HG02938 (cell line): ENCODE measurements around the gene RBM28.

Experiments used
- ATAC-seq: cut with Tn5 transposase; IDR thresholded peaks from one replicate; pipeline ENCODE4 v1.9.1; 2021; ENCODE audit warnings: mild to moderate bottlenecking, moderate library complexity; ENCODE audit not compliant: unreplicated experiment

Gene RBM28

GRCh38 chr7:128351296-128352152 lies 7.8 kb upstream of the RBM28 start:
- no peak for ATAC-seq

GRCh38 chr7:128350708-128351295 lies 7.1 kb upstream of the RBM28 start:
- no peak for ATAC-seq

DNA sequence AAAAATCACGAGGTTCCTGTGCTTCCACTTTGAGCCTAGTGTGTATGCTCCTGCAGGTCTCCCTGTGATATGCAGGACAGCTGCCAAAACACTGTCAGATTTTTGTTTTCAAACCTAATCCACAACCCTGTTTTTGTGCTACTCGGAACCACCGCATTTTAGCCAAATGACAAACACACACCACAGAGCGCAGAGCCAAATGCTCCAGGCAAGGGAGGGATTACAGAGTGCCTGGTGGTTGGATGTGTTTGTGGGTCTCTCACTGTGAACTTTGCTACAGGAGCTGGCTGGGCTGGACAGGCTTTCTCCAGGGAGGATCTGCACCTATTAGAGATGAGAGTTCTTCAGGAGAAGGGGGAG lies 5.7 kb upstream of the RBM28 start:
- ATAC-seq = no peak

GRCh38 chr7:128347647-128348097 lies 4.0 kb upstream of the RBM28 start:
- ATAC-seq = no peak

GRCh38 chr7:128344431-128344774 lies 695 bp upstream of the RBM28 start:
- no peak for ATAC-seq

GRCh38 chr7:128341733-128342132 lies 2.0 kb downstream of the RBM28 start:
- no peak for ATAC-seq

DNA sequence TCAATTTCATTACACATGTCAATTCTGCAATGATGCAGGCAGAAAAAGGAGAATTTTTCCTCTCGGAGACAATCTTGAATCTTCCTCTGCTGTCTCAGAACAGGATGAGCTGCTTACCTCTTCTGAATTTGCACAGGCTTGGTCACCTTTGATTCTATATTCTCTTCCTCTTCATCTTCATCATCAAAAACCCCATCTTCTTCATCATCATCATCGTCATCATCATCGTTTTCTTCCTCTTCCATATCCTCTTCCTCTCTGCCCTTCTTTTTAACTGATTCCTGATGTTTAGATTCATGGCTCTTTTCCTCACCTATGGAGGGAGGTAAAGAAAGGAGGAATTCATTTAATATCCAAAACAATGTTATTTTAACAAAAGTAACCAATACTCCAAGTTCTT lies 8.0 kb downstream of the RBM28 start:
- ATAC-seq = no peak

DNA sequence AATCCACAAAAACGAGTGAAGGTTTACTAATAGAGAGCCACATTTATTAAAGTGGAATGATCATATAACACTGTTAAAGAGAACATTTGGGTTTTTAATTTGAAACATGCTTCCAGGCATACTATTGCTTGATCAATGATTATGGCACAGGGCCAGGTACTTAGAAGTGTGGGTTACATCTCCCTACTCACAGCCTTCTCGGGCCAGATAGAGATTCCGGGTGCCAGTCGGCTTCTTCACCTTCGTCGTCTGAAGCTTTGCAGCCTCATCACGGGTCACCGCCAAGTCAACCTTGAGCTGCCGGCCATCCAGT lies 19.4 kb downstream of the RBM28 start:
- no peak for ATAC-seq

DNA sequence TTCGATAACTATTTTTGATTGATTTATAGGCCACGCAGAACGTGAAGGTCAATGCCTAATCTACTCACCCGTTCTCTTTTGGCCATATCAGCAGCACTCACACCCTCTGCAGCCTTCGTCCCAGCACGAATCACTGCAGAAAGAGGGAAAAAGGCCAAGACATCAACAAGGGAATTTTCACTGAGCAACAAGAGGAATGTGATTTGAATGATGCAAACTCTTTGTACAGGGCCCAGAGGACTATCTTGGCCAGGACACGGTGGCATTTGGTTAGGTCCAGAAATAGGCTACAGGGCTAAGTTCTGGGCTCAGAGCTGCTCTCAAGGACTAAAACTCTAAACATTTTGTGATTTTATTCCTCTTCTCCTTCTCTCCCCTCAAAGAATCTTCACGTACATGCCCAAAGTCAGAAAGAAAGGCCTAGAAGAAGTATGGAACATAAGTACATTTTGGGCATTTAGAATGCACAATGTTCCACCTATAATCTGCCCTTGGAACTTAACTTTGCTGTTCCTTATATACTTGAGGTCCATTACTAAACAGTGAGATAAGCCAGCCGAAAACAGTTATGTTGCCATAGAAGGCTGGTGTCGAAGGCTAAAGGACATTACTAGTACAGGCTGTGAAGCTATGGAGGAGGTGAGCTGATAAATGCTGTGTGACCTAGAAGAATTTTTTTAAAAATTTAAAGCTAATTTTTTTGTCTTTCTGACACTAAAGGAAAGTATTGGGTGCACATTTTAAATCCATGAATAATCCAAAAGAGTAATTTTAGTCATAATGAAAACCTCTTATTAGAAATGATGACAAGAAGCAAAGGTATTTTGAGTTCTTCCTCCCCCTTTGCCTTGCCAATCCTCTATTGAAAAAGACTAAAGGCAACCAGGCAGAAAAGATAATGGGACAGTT lies 20.0 kb downstream of the RBM28 start:
- ATAC-seq = no peak

- no peak for ATAC-seq
Measured at GRCh38 chr7:128323040-128323439, 20.7 kb downstream of the RBM28 start.

GRCh38 chr7:128322040-128322643 lies 21.6 kb downstream of the RBM28 start:
- no peak for ATAC-seq

GRCh38 chr7:128321044-128321422 lies 22.7 kb downstream of the RBM28 start:
- ATAC-seq = no peak

DNA sequence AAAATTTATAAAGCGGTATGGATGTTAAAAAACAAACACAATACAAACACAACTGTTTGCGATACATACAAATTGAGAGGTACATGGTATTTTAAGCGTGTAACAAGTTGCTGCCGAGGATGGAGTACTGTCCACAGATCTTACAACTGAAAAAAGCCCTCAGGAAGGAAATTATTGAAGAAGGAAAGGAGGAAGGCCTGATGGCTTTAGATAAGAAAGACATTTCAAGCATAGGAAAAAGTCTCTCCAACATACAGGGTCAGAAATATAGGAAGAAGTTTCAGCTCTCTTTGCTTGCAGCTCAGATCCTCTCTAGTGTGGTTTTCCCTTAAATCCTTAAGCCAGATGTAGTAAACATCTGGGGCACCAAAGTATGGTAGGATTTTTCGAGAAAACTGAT lies 25.0 kb downstream of the RBM28 start:
- no peak for ATAC-seq

GRCh38 chr7:128311013-128311412 lies 32.7 kb downstream of the RBM28 start:
- ATAC-seq = no peak

GRCh38 chr7:128310499-128310898 lies 33.2 kb downstream of the RBM28 start:
- ATAC-seq = no peak

DNA sequence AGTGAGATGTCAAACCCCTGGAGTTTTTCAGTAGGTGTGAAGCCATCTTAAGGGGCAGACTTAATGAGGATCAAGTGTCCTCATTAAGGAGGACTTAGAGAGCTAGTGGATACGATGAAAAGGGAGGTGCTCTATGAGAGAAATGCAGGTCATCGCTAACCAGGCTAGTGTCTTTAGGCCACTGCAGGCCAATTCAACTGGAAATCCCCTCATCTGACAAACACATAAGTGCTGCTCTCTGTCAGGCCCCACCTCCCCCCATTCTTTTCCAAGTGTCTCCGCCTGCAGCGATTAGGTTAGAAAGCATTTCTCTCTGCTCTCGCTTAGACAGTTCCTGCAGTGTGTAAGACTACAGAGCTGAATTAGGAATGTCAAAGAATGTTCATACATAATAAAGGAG lies 33.7 kb downstream of the RBM28 start:
- ATAC-seq = no peak

GRCh38 chr7:128309124-128309523 lies 34.6 kb downstream of the RBM28 start:
- no peak for ATAC-seq

DNA sequence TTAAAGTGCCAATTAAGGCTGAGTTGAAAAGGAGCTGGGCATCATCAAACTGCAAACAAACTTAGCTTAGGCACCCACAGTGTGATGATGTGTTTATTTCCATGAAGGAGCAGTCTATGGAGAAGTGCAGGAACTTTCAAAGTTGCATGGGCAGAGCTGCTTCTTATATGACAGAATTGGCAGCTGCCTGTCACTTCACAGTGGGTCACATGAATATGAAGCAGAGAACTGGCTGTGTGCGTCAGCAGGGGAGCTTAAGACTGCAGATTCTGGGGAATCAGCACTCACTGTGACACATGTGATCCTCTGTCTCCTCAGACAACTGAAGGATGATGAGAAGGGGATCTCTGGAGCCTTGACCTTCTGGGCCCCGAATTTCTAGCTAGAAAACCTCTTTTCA lies 36.6 kb downstream of the RBM28 start:
- no peak for ATAC-seq

DNA sequence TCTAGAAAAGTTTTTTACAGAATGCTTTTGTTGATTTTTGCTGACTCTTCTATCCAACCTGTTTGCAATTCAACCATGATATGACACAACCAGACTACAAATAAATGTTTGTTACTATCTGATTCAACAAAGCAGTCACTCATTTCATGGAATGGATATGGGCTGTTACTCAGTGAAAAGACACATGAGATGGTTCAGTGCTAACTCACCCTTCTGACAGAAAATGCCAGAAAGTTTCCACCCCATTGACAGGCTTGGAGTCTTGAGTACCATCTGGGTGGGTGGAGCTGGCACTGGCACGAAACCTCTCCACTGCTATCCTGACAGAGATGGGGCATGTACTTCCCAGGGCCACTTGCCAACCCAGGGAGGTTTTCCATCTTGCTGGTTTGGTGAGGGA lies 39.5 kb downstream of the RBM28 start:
- no peak for ATAC-seq

GRCh38 chr7:128303643-128304042 lies 40.1 kb downstream of the RBM28 start:
- ATAC-seq = no peak

- no peak for ATAC-seq
Measured at GRCh38 chr7:128303133-128303532, 40.6 kb downstream of the RBM28 start.
